CD14-positive monocyte (primary cell): ENCODE measurements around the gene PRKAB2. TPM values are rescaled to one million over a fixed set of nuclear protein-coding genes. Genes with fewer than 3 reads are reported as not detected.

ENCODE experiments used
- DNase-seq, 3 donors: peaks; one replicate each; pipeline ENCODE4 v3.0.0-alpha.2; 2011 to 2022
- H2AFZ ChIP-seq: 2 replicates; pipeline ENCODE4 v1.6.0; 2012; ENCODE audit warnings: mild to moderate bottlenecking, low read depth, low read length, inconsistent platforms; ENCODE audit not compliant: insufficient read depth, poor library complexity, severe bottlenecking
- H3K27ac ChIP-seq, 2 donors: 1 replicate in 1 of 2; 2 replicates in 1 of 2; pipeline ENCODE4 v1.5.1; 2012 to 2013; ENCODE audit warnings: low read length in 2 of 2, control low read depth in 1 of 2, inconsistent platforms in 1 of 2, low read depth in 1 of 2, mild to moderate bottlenecking in 1 of 2
- H3K27me3 ChIP-seq, 2 donors: one replicate each; pipeline versions ENCODE4 v1.6.0 to v1.6.1; 2011 to 2013; ENCODE audit warnings: low read length in 2 of 2; ENCODE audit not compliant: control insufficient read depth in 2 of 2, insufficient read depth in 2 of 2
- H3K36me3 ChIP-seq, 2 donors: replicated peaks in 1 of 2; 1 replicate in 1 of 2; 2 replicates in 1 of 2; pipeline versions ENCODE4 v1.5.1 to v1.6.1; 2012 to 2013; ENCODE audit warnings: low read length in 2 of 2, control low read depth in 1 of 2, inconsistent platforms in 1 of 2, mild to moderate bottlenecking in 1 of 2; ENCODE audit not compliant: insufficient read depth in 2 of 2, control insufficient read depth in 1 of 2
- H3K4me1 ChIP-seq, 2 donors: 1 replicate in 1 of 2; 2 replicates in 1 of 2; pipeline versions ENCODE4 v1.5.1 to v1.6.1; 2012 to 2013; ENCODE audit warnings: low read length in 2 of 2, control low read depth in 1 of 2, inconsistent platforms in 1 of 2, mild to moderate bottlenecking in 1 of 2, moderate library complexity in 1 of 2; ENCODE audit not compliant: insufficient read depth in 2 of 2, control insufficient read depth in 1 of 2
- H3K4me2 ChIP-seq: replicated peaks from 2 replicates; pipeline ENCODE3; 2012; ENCODE audit warnings: low read length, moderate library complexity, mild to moderate bottlenecking; ENCODE audit not compliant: poor library complexity, severe bottlenecking; ENCODE audit errors: extremely low read depth
- H3K4me3 ChIP-seq, 3 experiments: fragments of 200-600 bp in 1 of 3; sonication (generic) in 1 of 3; replicated peaks in 1 of 3; 1 replicate in 2 of 3; 2 replicates in 1 of 3; pipeline ENCODE4 v1.5.1; 2011 to 2013; ENCODE audit warnings: low read length in 3 of 3, mild to moderate bottlenecking in 3 of 3, control low read depth in 2 of 3, low read depth in 2 of 3, inconsistent platforms in 1 of 3, moderate library complexity in 1 of 3
- H3K79me2 ChIP-seq: 2 replicates; pipeline ENCODE4 v1.6.0; 2012; ENCODE audit warnings: mild to moderate bottlenecking, control low read depth, inconsistent platforms, low read length, moderate library complexity; ENCODE audit not compliant: insufficient read depth
- H3K9ac ChIP-seq: 2 replicates; pipeline ENCODE4 v1.6.0; 2017; ENCODE audit warnings: low read length, mild to moderate bottlenecking; ENCODE audit not compliant: insufficient read depth, poor library complexity, severe bottlenecking
- H3K9me3 ChIP-seq, 2 donors: replicated peaks in 1 of 2; 1 replicate in 1 of 2; 2 replicates in 1 of 2; pipeline versions ENCODE4 v1.5.1 to v1.6.1; 2012 to 2013; ENCODE audit warnings: low read length in 2 of 2, control low read depth in 1 of 2; ENCODE audit not compliant: control insufficient read depth in 1 of 2, insufficient read depth in 1 of 2
- H4K20me1 ChIP-seq: 2 replicates; pipeline ENCODE4 v1.6.0; 2012; ENCODE audit warnings: mild to moderate bottlenecking, low read length, control low read depth, moderate library complexity; ENCODE audit not compliant: insufficient read depth
- H3K27ac Mint-ChIP-seq, 7 donors: one replicate each; pipeline ENCODE4 v1.8.0; 2020; ENCODE audit warnings: mild to moderate bottlenecking in 7 of 7, mixed read lengths in 7 of 7, moderate library complexity in 6 of 7, inconsistent platforms in 2 of 7
- H3K27me3 Mint-ChIP-seq, 3 donors: one replicate each; pipeline ENCODE4 v1.8.0; 2021 to 2022; ENCODE audit warnings: low read depth in 3 of 3, mild to moderate bottlenecking in 3 of 3, mixed read lengths in 3 of 3, moderate library complexity in 3 of 3, inconsistent platforms in 1 of 3
- H3K36me3 Mint-ChIP-seq, 2 donors: one replicate each; pipeline ENCODE4 v1.8.0; 2020; ENCODE audit warnings: mixed read lengths in 2 of 2, inconsistent platforms in 1 of 2, mild to moderate bottlenecking in 1 of 2
- H3K4me1 Mint-ChIP-seq: one replicate; pipeline ENCODE4 v1.8.0; 2020; ENCODE audit warnings: mild to moderate bottlenecking, mixed read lengths
- H3K4me3 Mint-ChIP-seq, 2 donors: one replicate each; pipeline ENCODE4 v1.8.0; 2020; ENCODE audit warnings: mild to moderate bottlenecking in 2 of 2, mixed read lengths in 2 of 2, moderate library complexity in 1 of 2
- H3K9me3 Mint-ChIP-seq, 7 donors: one replicate each; pipeline ENCODE4 v1.8.0; 2020 to 2022; ENCODE audit warnings: mixed read lengths in 7 of 7, mild to moderate bottlenecking in 6 of 7, moderate library complexity in 6 of 7, inconsistent platforms in 2 of 7
- WGBS: methylation state at CpG from one replicate; pipeline ENCODE4 v1.1.5; 2013; ENCODE audit warnings: missing lambda C conversion rate; ENCODE audit not compliant: insufficient coverage; 5-methylcytosine and 5-hydroxymethylcytosine counted together
- intact Hi-C, 2 donors: fragments of 100-400 bp; cut with micrococcal nuclease; formaldehyde crosslinking; loops; one replicate each; pipeline versions ENCODE4 v1.15.0 to v1.15.1; 2023
- polyA plus RNA-seq, 3 donors: library from polyadenylated mRNA; depleted of rRNA in 1 of 3; unstranded in 2 of 3; stranded (reverse) in 1 of 3; fragments of 300-500 nt in 2 of 3; fragments of >200 nt in 1 of 3; fragmentation: Illumina TruSeq in 2 of 3; gene quantifications; 1 replicate in 2 of 3; 2 replicates in 1 of 3; pipeline ENCODE4 v1.2.3, GENCODE V29; 2012 to 2021
- TF ChIP-seq, protein P1 (sequence below): fragments of 200-600 bp; IDR thresholded peaks from one replicate; pipeline ENCODE4 v1.8.0; 2022; ENCODE audit warnings: antibody characterized with exemption, mild to moderate bottlenecking

Gene PRKAB2
- polyA plus RNA-seq, 3 donors, result 1.1 to 14.0 (median 1.7) TPM

DNA sequence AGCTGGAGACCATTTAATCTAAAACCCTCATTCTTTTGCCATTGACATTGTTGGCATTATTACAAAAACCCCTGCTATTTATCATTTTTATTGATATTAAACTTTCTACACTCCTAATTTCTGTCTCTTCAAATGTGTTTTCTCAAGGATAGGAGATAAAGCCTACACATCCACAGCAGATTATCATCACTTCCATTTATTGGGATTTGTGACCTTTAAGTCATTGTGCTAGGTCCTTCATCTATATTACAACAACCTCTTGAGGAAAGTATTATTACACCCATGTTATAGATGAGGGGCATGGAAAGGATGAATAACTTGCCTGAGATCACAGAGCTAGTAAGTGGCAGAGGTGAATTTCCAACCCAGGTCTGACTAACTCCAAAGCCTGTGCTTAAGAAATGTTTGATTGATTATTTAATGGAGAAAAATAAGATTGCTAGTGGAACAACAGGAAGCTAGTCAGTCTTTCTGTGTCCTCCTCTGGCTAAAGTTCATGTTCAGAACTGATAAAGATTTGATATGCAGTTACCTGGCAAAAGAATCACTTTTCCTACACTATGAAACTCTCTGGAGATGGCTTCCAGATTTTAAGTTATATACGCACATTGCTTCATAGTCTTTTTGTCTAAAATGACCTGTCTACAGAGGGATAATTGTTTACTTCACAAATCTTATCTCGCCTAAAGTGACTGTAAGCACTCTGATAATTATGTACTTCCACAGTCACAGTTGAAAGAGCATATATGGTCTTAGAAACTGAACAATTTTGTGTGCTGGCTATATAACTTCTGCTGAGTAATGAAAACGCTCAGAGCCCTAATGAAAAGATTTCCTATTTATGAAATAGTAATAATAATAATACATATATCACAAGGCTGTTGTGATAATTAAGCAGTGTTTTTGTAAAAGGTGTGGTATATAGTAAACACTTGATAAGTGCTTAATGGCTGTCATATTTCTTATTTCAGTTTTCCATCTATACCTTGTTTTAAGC, 37.9 kb upstream of the PRKAB2 start:
- H3K9me3 Mint-ChIP-seq, result peaks cover 0 to 3% (median 2%) of the 10 kb centered on the region in 7 donors
- Histone ChIP-seq H3K4me1 (peaks cover 0 to 2% of the 10 kb centered on the region in 2 donors), H3K4me2 (no peak overlapping the region), H2AFZ (no peak overlapping the region), H3K9ac (no peak overlapping the region), H3K79me2 (no peaks in the 10 kb centered on the region), H3K27ac (no peak overlapping the region), H3K9me3 (no peaks in the 10 kb centered on the region), H4K20me1 (no peaks in the 10 kb centered on the region), H3K4me3 (no peak overlapping the region), H3K36me3 (peaks cover 37 to 68% of the 10 kb centered on the region in 2 donors), H3K27me3 (no peaks in the 10 kb centered on the region)
- H3K27me3 Mint-ChIP-seq, result peaks cover 0 to 2% (median 0%) of the 10 kb centered on the region in 3 donors
- no peak overlapping the region for H3K4me3 Mint-ChIP-seq
- peaks cover 63 to 75% of the 10 kb centered on the region in 2 donors for H3K36me3 Mint-ChIP-seq
- intact Hi-C loops, result no loop called here
- no peak for DNase-seq
- H3K4me1 Mint-ChIP-seq, result peaks cover 3% of the 10 kb centered on the region
- no CpG with 5 or more reads among the region's 3 CpGs for WGBS
- TF ChIP-seq, protein P1, sequence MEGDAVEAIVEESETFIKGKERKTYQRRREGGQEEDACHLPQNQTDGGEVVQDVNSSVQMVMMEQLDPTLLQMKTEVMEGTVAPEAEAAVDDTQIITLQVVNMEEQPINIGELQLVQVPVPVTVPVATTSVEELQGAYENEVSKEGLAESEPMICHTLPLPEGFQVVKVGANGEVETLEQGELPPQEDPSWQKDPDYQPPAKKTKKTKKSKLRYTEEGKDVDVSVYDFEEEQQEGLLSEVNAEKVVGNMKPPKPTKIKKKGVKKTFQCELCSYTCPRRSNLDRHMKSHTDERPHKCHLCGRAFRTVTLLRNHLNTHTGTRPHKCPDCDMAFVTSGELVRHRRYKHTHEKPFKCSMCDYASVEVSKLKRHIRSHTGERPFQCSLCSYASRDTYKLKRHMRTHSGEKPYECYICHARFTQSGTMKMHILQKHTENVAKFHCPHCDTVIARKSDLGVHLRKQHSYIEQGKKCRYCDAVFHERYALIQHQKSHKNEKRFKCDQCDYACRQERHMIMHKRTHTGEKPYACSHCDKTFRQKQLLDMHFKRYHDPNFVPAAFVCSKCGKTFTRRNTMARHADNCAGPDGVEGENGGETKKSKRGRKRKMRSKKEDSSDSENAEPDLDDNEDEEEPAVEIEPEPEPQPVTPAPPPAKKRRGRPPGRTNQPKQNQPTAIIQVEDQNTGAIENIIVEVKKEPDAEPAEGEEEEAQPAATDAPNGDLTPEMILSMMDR, result no peak
- H3K27ac Mint-ChIP-seq, result no peak overlapping the region

DNA sequence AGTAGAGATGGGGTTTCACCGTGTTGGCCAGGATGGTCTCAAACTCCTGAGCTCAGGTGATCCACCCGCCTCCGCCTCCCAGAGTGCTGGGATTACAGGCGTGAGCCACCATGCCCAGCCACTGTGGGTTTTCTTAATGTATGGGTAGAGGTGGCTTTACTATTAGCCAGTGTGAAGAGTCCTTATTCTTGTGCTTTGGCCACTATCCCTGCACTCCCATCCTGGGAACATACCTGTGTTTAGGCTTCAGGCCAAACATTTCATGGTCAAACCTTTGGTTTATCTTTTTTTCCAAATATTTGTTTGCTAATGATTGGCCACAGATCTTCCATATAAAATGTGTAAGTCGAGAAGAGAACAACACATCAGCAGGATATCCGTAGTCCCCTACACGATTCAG, 36.3 kb upstream of the PRKAB2 start:
- intact Hi-C loops, result no loop called here
- no peak overlapping the region for H3K4me2 ChIP-seq
- no peaks in the 10 kb centered on the region for H4K20me1 ChIP-seq
- Mint-ChIP-seq H3K9me3 (peaks cover 0 to 3% (median 2%) of the 10 kb centered on the region in 7 donors), H3K4me3 (no peak overlapping the region), H3K27me3 (no peaks in the 10 kb centered on the region), H3K4me1 (peaks cover 15% of the 10 kb centered on the region), H3K36me3 (peaks cover 56 to 64% of the 10 kb centered on the region in 2 donors), H3K27ac (no peak overlapping the region)
- H3K27me3 ChIP-seq, result no peaks in the 10 kb centered on the region
- H3K4me3 ChIP-seq, result no peak overlapping the region
- H3K4me1 ChIP-seq, result peaks cover 12 to 17% of the 10 kb centered on the region in 2 donors
- no peak for DNase-seq
- H2AFZ ChIP-seq, result no peak overlapping the region
- WGBS, result 100% methylated on average over 4 of the region's 7 CpGs
- no peak overlapping the region for H3K9ac ChIP-seq
- no peak overlapping the region for H3K27ac ChIP-seq
- H3K9me3 ChIP-seq, result no peaks in the 10 kb centered on the region
- TF ChIP-seq, protein P1, result no peak
- H3K36me3 ChIP-seq, result peaks cover 32 to 59% of the 10 kb centered on the region in 2 donors
- no peaks in the 10 kb centered on the region for H3K79me2 ChIP-seq
